ENCODE data around the gene MAPK11.

MAPK11 gene

DNA sequence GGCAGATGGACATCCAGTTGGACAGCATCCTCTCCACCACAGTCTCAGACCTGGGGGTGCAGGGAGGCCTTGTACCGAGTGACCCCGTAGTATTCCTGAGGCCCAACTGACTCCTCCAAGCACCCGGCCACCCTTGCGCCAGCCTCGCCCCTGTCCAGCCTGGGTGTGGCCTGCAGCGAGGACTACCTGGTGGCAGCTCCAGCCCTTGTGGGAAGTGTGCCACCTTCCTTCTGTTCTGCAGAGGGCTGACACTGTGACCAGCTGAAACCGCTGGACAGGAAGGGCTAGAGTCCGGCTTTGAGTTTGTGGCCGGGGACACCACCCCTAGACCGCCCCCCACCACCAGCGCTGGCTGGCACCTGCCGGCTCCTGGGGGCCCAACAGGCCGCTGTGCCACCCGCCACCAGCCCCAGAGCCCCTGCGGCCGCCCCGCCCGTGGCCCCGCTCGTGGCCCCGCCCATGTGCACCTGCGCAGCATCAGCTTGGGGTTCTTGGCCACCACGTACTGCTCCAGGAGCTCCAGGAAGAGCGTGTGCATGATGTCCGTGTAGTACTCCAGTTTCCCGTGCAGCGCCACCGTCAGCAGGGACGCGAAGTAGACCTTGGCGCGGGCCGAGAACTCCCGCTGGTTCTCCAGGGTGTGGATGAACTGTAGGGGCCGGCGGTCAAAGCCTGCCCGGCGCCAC, 10.0 kb upstream of the MAPK11 start:
- TF ChIP-seq, protein P1, sequence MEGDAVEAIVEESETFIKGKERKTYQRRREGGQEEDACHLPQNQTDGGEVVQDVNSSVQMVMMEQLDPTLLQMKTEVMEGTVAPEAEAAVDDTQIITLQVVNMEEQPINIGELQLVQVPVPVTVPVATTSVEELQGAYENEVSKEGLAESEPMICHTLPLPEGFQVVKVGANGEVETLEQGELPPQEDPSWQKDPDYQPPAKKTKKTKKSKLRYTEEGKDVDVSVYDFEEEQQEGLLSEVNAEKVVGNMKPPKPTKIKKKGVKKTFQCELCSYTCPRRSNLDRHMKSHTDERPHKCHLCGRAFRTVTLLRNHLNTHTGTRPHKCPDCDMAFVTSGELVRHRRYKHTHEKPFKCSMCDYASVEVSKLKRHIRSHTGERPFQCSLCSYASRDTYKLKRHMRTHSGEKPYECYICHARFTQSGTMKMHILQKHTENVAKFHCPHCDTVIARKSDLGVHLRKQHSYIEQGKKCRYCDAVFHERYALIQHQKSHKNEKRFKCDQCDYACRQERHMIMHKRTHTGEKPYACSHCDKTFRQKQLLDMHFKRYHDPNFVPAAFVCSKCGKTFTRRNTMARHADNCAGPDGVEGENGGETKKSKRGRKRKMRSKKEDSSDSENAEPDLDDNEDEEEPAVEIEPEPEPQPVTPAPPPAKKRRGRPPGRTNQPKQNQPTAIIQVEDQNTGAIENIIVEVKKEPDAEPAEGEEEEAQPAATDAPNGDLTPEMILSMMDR (IDR thresholded peaks at IDR 0.05; ENCODE audit: low read depth, low read length) = no peak
- DNase-seq (ENCODE audit: extremely low read depth, low read depth) = no peak

DNA sequence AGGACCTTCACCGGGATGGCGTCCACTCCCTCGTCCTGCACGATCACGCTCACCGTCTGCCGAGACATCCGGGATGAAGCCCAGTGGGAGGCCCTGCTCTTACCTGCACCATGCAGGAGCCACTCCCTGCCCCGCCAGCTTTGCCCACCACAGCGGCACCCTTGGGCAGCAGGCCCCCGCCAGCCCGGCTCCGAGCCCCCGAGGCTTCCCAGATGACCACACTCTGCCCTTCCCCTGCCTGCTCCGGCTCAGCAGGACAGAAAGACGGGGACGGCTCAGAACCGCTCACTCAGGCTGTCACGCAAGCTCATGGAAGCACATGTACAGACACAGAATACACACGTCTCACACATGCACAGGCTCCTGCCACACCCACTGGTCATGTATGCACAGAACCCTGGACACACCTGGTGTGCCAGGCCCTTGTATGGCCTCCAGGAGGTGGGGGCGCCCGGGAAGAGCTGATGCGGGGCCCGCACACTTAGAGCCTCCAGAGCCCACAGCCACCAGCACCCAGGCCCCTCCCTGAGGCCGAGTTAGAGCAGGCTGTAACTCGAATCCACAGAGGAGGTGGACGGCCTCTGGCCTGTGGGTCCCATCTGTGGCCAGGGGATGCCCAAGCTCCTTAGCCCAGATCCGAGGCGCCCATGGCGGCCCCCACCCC, 8.9 kb upstream of the MAPK11 start:
- TF ChIP-seq, protein P1 (IDR thresholded peaks at IDR 0.05; ENCODE audit: low read depth, low read length) = no peak
- no peak for DNase-seq (ENCODE audit: extremely low read depth, low read depth)

GRCh38 chr22:50278461-50278860, 8.3 kb upstream of the MAPK11 start:
- TF ChIP-seq, protein P1 (IDR thresholded peaks at IDR 0.05; ENCODE audit: low read depth, low read length) = no peak
- DNase-seq (ENCODE audit: extremely low read depth, low read depth) = no peak

DNA sequence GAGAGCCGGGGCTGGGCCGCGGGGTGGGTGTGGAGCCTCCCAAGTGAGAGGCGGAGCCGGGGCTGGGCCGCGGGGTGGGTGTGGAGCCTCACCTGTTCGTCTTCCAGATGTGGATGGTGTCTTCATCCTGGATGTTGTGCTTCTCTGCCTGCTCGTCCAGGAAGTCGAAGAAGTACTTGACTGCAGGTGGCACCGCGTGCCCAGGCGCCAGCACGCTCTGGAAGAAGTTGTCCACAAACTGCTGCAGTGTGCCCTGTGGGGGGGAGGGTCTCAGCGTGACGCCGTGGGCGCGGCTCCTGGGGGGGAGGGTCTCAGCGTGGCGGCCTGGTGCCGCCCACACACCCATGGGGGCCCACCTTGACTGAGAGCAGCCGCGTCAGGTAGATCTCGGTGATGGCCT, 7.6 kb upstream of the MAPK11 start:
- no peak for DNase-seq (ENCODE audit: extremely low read depth, low read depth)
- TF ChIP-seq, protein P1 (IDR thresholded peaks at IDR 0.05; ENCODE audit: low read depth, low read length) = no peak

DNA sequence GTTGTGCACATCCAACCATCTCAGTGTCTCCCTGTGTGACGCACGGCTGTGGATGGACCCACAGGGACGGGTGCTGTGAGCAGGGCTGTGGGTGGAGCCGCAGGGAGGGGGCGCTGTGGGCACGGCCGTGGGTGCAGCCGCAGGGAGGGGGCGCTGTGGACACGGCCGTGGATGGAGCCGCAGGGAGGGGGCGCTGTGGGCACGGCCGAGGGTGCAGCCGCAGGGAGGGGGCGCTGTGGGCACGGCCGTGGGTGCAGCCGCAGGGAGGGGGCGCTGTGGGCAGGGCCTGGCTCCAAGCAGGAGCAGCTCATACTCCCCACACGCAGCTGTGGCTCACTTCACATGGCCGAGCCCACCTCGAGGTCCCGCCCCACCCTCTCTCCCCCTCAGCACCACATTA, 6.0 kb upstream of the MAPK11 start:
- DNase-seq (ENCODE audit: extremely low read depth, low read depth) = no peak
- TF ChIP-seq, protein P1 (IDR thresholded peaks at IDR 0.05; ENCODE audit: low read depth, low read length) = peak; percentile 39

DNA sequence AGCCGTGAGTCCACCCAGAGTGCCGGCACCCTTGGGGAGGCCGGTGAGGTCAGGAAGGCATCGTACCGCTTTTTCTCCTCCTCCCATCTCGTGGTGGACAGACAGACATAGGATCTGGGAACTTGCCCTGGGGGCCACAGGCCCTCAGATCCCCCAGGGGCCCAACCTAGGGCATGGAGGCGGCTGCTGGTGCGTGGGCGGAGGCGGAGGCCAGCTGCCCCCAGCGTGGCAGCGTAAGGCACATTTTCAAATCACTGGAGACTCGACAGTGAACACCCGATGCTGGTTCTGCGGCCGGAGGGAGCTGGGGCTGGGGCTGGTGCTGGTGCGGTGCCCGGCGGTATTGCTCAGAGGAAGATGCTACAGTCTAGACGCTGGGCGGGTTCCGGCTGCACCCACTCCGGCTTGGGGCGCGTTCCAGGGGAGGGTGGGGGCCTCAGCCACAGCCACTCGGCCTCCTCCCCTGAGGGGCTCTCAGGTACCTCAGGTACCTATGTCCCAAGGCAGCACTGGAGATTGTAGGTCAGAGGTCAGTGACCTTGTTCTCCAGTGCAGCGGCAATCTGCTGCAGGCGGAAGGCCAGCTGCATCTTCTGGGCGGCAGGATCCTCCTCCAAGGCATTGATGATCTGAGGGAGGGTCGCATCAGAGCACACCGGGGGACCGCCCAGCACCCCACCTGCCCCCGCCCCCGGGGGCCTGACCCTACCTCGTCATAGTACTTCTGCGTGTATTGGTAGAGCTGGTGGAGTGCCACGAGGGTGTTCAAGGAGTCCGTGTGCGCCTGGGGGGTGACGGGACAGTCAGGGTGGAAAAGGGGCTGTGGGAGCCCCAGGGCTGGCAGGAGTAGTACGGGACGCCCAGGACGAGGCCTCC, 5.2 kb upstream of the MAPK11 start:
- no peak for DNase-seq (ENCODE audit: extremely low read depth, low read depth)
- TF ChIP-seq, protein P1 (IDR thresholded peaks at IDR 0.05; ENCODE audit: low read depth, low read length) = no peak

- TF ChIP-seq, protein P1 (IDR thresholded peaks at IDR 0.05; ENCODE audit: low read depth, low read length) = no peak
- DNase-seq (ENCODE audit: extremely low read depth, low read depth) = no peak
These were observed 4.6 kb upstream of the MAPK11 start for GRCh38 chr22:50274771-50275170.
